Fibroblast of skin of right biceps (primary cell): ENCODE data around the gene HHLA2.
"Not testable (repeated sequence)": the region's sequence is repeated elsewhere in the genome, so short reads cannot be mapped to it uniquely, and the experiment has no call there.

Experiments used
- DNase-seq: peaks from one replicate; pipeline ENCODE4 v3.0.0-alpha.2; 2013

HHLA2 gene, protein sequence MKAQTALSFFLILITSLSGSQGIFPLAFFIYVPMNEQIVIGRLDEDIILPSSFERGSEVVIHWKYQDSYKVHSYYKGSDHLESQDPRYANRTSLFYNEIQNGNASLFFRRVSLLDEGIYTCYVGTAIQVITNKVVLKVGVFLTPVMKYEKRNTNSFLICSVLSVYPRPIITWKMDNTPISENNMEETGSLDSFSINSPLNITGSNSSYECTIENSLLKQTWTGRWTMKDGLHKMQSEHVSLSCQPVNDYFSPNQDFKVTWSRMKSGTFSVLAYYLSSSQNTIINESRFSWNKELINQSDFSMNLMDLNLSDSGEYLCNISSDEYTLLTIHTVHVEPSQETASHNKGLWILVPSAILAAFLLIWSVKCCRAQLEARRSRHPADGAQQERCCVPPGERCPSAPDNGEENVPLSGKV

DNA sequence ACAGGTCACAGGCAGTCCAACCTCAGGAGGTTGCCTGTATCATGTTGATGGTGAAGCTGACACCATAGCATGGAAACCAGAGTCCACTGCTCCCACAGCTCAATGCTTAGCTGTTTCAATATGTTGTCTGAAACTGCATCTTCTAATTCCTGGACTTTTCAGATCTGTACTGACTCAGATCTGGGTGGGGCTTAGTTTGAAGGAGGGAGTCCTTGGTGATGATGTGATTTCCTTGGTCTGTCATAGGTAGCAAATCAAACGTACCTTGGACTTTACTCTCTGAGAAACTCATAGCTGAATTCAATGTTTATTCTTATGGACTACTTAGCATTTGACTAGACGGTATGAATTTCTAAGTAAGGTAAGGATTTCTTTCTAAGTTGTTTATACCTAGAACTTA lies at the start of gene HHLA2:
Gene HHLA2, plus strand, starts transcription at position 310 of the 400 bp plus-strand sequence. CDS start 55,266 bp downstream, outside the sequence.
- no peak for DNase-seq

DNA sequence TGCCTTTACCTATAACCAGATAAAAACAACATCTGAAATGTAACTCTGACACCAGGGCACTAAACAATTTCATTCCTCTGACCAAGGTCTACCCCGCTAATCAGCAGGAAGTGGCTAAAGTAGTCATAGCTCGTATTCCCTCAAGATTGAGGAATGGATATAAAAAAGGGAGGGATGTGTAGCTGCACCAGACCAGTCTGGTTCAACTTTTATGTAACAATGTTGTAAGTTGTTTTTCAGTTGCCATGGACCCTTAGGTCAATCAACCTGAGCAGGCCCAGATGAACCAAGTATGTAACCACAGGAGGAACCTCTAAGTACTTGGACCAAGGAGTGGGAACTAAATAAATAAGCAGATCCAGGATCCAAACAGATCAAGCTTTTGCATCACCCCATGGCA lies 45.7 kb upstream of the HHLA2 start:
- DNase-seq: no peak

DNA sequence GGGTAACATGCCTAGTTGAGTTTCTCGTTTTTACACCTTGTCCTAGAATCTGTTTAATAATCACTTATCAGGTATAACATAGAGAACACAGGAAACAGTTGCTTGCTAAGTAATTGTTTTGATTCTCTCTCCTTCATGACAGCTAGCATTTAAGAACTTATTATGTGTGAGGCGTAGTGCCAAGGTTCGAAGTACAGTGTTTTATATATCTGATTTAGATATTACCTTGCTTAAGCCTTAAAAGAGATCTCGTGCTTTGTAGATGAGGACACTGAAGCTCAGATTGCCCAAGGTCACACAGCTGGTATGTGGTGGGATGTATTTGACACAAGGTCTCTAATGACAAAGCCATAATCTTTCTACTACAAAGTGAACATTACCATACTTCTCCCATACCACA lies 45.1 kb upstream of the HHLA2 start:
- no peak for DNase-seq

DNA sequence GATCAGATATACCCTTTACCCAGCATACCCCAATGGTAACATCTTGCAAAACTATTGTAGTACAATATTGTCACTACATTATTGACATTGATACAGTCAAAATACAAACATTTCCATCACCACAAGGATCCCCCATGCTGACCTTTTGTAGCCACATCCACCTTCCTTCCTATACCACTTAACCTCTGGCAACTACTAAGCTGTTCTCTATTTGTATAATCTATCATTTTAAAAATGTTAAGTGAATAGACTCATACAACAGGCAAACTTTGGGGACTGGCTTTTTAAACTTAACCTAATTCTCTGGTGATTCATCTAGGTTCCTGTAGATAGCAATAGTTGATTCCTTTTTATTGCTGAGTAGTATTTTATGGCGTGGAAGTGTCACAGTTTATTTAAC lies 44.5 kb upstream of the HHLA2 start:
- DNase-seq: no peak

DNA sequence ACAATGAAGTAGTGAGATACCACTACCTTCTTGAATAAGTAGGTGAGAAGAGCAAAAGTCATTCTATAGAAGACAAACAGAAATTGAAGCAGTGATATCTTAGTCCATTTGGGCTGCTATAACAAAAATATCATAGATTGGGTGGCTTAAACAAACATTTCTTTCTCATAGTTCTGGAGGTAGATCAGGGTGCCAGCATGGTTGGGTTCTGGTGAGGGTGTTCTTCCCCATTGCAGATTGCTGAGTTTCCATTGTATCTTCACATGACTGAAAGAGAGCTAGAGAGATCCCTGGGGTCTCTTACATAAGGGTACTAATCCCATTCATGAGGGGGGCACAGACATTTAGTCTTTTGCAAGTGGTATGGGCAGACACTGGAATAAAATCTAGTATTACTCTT lies 41.2 kb upstream of the HHLA2 start:
- DNase-seq: no peak

DNA sequence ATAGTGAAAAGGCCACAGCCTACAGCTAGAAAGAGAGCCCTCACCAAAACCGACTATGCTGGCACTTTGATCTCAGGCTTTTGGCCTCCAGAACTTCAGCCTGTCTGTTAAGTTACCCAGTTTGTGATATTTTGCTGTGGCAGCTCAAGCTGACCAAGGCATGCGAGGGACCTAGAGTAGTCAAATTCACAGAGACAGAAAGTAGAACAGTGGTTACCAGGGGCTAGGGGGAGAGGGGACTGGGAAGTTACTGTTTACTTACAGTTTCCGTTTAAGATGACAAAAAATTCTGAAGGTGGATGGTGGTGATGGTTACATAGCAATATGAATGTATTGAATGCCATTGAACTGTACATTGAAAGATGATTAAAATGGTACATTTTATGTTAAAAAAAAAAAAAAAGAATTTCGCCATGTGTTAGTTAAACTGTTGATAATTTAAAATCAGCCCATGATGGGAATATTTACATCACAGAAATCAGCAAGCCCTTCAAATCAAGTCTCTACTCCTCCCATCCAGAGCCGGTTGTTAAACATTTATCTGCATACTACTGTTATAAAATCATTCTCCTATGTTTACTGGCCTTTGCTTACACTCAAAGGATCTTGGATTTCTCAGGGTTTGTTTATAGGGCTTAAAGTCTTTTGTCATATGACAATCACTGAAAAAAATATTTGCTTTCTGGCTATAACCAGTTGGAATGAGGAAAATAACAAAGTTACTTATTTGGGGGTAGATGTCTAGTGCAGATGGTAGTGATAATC lies 31.6 kb upstream of the HHLA2 start:
- not testable (repeated sequence) for DNase-seq

DNA sequence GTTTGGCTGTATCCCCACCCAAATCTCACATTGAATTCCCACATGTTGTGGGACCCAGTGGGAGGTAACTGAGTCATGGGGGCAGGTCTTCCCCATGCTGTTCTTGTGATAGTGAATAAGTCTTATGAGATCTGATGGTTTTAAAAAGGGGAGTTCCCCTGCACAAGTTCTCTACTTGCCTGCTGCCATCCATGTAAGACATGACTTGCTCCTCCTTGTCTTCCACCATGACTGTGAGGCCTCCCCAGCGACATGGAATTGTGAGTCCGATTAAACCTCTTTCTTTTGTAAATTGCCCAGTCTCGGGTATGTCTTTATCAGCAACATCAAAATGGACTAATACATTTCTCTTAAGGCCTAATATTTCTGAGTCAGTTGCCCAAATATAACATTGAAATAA lies 28.1 kb upstream of the HHLA2 start:
- not testable (repeated sequence) for DNase-seq

DNA sequence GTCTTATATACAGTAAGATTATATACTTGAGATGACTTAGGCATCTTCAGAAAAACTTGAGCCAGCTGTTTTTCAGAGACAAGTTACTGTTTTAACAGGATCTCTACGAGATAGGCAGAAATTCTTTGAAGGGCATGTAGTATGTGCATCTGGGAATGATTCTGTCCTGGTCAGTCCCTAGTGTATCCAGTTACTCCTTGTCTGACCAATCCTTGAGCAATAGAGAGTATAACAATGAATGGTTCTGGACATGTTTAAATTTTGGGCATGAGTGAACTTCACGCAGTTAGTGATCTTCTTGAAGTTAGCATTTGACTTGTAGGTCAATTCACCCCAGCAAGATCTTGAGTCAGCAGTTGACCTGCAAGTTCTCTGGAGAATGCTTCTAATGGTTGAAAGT lies 24.7 kb upstream of the HHLA2 start:
- no peak for DNase-seq

DNA sequence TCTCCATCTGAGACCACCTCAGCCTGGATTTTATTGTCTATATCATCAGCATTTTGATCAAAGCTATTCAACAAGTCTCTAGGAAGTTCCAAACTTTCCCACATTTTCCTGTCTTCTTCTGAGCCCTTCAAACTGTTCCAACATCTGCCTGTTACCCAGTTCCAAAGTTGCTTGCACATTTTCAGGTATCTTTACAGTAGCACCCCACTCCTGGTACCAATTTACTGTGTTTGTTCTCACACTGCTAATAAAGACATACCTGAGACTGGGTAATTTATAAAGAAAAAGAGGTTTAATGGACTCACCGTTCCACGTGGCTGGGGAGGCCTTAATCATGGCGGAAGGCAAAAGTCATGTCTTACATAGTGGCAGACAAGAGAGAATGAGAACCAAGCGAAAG lies 17.3 kb upstream of the HHLA2 start:
- not testable (repeated sequence) for DNase-seq

DNA sequence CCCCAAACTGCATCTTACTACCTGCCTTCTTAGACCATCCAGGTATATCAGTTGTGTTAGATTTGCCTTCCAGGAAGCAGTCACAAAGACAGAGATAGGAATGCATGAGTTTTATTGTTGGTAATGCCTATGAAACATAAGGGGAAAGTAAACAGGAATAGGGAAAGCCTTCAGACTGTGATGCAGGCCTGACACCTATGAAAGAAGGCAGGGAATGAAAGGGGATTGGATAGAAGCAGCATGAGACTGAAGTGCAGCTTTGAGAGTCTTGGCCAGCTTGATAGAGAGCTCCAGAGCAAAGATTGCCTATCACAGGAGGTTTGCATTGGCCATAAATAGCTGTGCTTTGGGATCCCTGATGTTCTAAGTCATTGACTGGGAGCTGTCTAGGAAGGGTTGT lies 15.9 kb upstream of the HHLA2 start:
- no peak for DNase-seq

DNA sequence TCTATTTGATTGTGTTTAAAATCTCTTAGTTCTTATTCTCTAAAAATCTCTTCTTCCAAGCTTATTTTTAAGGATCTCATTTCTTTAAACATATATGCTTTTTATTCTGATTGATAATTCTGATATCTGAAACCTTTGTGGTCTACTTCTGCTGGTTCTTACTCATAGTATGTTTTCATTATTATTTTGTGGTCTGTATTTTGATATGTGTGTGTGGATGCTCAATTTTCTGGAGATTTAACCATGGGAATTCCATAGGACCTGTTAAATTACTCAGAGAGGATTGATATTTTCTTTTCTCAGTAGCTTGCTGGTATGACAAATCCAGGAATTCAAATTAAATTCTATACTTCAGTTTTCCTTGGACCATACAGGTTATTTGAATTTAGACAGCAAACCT lies 14.7 kb upstream of the HHLA2 start:
- no peak for DNase-seq

DNA sequence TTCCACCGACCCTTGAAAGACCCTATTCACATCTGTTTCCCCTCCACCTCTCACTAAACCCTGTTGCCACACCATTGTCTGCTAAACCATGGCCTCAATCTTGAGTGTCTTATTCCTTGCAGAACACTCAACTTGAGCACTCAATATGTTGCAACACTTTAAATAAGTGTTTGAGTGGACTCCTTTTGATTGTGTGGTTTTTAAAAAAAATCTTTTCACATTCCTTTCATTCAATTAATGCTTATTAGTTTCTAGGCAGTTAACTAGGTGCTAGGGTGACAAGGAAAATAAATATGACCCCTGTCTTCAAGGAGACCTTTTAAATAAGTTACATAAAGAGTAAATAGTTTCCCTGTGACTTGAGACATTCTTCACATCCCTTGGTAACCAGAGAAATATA lies 13.3 kb upstream of the HHLA2 start:
- DNase-seq: peak; percentile 10

DNA sequence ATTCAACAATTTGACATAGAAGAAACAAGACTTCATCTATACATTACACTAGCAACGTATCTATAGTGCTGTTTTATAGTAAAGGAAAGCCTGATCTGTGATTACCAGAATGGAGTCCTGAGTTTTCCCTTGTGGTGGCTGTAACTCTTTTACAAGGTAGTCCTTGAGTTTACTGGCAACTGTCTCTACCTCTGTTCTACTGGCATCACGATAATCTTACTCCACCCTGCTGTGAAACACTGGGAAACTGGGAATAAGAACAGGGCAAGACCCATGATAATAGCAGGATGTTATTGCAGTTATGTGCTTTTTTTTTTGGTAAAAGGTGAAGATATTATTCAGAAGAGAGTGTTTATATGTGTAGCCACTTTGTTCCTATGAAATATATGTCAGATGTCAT lies 12.4 kb upstream of the HHLA2 start:
- no peak for DNase-seq

DNA sequence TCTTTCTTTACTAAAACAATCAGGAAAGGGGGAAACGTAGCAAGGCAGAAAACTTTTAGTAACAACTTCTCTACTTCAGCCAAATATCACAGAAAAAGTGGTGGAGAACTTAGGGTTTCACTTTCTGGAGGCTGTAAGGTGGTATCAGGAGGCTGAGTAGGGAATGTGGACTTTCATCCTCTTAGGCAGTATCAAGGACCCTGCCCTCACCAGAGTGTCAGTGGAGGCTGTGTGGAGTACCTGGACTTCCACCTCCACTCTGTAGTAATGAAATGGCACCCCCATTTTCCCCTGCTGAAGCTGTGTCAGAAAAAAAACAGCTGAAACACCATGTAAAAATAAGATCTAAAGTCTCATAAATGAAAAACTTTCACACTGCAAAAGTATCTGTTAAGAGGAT lies 11.2 kb upstream of the HHLA2 start:
- no peak for DNase-seq

DNA sequence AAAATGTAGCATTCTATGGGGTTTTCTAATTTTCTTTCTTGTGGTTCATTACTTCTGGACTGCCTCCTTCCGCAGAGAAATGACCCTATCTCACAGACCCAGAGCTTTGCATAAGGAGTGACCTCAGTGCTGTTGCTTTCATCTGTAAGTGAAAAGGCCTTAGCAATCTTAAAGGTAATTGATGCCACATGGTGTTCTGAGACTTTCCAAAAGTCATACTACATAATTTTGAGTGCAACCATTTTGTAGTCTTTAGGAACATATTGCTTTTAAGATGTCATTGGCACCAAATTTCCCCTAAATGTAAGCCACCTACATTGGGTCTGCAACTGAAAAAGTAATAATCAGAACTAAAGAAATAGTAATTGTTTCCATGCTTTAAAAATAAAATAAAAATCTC lies 9.2 kb upstream of the HHLA2 start:
- DNase-seq: no peak

DNA sequence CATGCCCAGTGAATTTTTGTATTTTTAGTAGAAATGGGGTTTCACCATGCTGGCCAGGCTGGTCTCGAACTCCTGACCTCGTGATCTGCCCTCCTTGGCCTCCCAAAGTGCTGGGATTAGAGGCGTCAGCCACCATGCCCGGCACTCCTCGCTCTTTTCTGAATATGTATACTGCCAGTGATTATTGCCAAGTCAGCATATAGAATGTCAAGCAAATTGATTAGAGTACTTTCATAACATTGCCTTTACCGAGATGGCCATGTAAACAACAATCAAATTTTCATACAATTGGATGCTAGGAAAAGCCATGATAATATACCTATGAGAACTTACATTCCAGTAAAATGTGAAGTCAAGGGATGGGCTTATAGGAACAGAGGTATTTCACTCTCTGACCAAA lies 8.2 kb upstream of the HHLA2 start:
- not testable (repeated sequence) for DNase-seq

DNA sequence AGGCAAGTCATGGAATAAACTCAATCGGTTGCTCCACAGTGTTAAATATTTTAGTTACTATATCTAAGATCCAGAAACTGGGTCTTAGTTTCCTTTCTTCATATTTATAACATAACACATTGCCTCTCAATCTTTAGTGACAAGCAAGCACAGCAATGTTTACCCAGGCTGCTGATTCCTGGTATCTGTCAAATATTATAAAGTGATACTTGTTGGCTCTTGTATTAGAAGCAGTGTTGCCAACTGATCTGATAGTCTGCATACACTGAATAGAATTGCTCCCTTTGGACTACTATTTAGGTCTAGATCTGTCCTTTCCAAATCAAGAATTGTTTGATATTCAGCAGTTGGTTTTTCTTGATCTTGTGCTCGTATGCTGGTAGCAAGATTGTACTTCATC lies 7.2 kb upstream of the HHLA2 start:
- no peak for DNase-seq

DNA sequence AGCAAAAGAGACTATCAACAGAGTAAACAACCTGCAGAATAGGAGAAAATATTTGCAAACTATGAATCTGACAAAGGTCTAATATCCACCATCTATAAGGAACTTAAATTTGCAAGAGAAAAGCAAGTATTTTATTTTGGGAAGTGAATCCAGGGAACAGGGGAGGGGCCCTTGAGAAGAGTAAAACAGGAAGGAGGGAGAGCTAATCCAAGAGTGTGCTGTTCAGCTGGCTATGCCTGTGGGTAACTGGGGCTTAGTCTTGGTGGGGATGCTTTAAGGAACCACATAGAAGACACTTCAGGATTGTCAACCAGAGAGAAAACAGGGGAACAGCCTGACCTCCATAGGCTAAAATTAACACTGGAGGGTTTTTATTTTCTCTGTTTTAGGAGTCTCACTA lies 3.9 kb upstream of the HHLA2 start:
- DNase-seq: no peak

DNA sequence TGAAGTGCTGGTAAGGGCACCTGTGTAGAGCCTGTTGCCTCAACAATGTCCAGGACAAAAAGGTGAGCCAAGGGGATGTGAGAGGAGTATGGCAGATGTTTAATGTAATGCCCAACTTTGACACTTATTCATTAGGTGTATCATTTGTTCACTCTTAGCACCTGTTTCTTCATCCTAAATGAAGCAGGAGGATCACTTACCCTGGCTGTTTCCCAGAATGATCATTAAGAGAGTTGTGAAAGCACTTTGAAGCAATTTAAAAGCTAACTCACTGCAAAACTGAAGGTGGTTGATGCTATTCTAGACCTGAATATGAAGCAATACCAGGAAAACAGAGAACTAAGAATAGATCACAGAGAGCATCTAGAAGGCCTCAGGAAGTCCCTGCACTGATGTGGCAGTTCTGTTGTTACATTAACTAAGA lies 3.4 kb upstream of the HHLA2 start:
- DNase-seq: no peak

DNA sequence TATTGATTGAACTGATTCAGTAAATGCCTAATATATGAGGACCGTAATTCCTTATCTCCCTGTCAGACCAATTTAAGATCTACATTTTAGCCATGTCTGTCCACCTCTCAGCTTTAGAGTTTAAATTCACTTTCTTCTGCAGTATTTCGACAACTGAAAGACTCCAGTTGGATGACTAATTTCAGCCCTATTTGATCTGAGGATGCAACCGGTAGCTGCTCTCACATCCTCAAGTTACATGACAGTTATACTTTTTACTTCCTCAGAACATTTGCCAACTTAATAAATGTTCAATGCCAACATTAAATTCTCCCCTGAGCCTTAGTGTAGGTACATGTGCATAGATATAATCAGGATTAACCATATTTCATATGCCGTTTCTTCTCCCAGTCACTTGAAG lies 2.5 kb upstream of the HHLA2 start:
- no peak for DNase-seq

DNA sequence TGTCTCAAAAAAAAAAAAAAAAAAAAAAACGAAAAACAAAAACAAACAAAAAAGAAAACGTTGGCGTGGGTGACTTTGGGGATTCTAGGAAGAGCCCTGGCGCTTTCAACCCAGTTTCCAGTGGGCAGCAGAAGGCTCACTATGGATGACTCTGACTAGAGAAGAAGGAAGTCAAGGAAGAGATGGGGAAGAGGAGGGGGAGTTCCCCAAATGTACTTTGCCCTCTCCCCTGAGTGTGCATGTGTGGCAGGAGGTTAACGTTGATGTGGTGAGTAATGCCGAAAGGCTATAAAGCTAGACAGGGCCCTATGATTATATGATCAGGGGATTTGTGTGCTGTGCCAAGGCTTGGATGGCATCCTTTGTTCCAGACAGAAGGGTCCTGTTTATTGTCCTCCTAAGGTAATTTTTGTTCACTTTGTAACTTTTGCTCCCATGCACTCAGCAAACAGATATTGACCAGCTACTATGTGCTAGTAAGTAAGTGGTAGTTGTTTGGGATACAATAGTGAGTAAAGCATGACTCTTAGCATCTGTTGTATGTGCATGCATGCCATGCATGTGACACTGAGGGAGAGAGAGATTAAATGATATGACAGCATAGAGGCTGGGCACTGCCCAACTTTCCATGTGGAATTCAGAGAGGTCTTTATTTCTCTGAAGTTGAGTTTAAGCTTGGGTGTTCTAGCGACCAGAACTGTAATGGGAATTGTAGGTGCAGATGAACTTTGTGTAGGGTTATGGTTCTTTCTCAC lies 750 bp upstream of the HHLA2 start:
- DNase-seq: no peak

DNA sequence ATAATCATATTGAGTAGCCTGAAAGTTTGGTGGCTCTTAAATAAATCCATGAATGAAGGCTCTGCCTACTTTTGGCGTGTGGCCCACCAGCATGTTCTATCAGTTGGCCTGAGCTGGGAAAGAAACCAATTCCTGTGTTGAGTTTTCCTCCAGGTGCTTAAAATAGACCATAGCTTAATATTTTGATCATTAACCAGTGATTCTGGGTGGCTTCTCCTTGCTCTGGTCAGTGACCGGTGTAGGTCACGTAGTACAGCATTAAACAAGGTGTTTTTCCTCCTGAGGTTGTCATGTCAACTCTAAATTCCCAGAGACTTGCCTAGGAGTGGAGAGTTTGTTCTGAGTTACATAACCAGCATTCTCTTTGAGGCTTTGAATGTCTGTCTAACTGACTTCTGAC lies 1.3 kb downstream of the HHLA2 start:
- peak; percentile 14 for DNase-seq

DNA sequence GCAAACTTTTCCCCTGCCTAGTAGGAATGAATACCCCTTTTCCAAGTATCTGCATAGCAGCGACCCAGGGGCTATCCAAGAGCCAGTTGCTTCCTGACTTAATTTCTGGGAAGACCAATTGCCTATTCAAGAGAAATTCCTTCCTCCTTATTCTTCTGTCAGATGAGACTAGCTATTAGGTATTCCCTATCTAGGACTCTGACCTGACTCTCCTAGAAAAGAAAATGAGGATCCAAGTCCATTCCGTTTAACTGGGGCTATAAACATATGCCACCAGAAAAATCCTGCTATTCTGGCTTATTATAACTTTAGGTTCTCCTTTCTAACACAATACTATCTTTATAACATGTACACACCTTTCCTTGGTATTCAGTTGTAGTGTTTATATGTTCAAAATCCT lies 1.7 kb downstream of the HHLA2 start:
- DNase-seq: no peak
